Karpas-422 (cell line): ENCODE measurements around the gene AGPAT3. TPM values are rescaled to one million over a fixed set of nuclear protein-coding genes. Genes with fewer than 3 reads are reported as not detected.

Source experiments
- DNase-seq: peaks from one replicate; pipeline ENCODE4 v3.0.0-alpha.2; 2015
- H2AFZ ChIP-seq: fragments of 200-600 bp; sonication (generic); 2 replicates; pipeline ENCODE4 v1.6.1; 2014; ENCODE audit warnings: antibody characterized with exemption, low read length, mixed read lengths
- H3K27ac ChIP-seq: fragments of 200-600 bp; sonication (generic); 2 replicates; pipeline ENCODE4 v1.5.1; 2014; ENCODE audit warnings: mild to moderate bottlenecking, low read length, moderate library complexity
- H3K27me3 ChIP-seq: fragments of 200-600 bp; sonication (generic); 2 replicates; pipeline ENCODE4 v1.6.1; 2014; ENCODE audit warnings: low read length, mixed read lengths
- H3K36me3 ChIP-seq: fragments of 200-600 bp; sonication (generic); 2 replicates; pipeline ENCODE4 v1.6.1; 2014; ENCODE audit warnings: low read length, mixed read lengths; ENCODE audit not compliant: insufficient read depth
- H3K4me1 ChIP-seq: fragments of 200-600 bp; sonication (generic); 2 replicates; pipeline ENCODE4 v1.6.1; 2014; ENCODE audit warnings: mild to moderate bottlenecking, low read length, mixed read lengths
- H3K4me2 ChIP-seq: fragments of 200-600 bp; sonication (generic); 2 replicates; pipeline ENCODE4 v1.6.1; 2014; ENCODE audit warnings: low read length, low read depth, mild to moderate bottlenecking; ENCODE audit not compliant: poor library complexity, severe bottlenecking
- H3K4me3 ChIP-seq: fragments of 200-600 bp; sonication (generic); 2 replicates; pipeline ENCODE4 v1.5.1; 2014; ENCODE audit warnings: mild to moderate bottlenecking, antibody characterized with exemption, low read length, mixed read lengths
- H3K79me2 ChIP-seq: fragments of 200-600 bp; sonication (generic); 2 replicates; pipeline ENCODE4 v1.6.1; 2014; ENCODE audit warnings: mild to moderate bottlenecking, low read length, mixed read lengths
- H3K9ac ChIP-seq: fragments of 200-600 bp; sonication (generic); 2 replicates; pipeline ENCODE4 v1.6.0; 2014; ENCODE audit warnings: low read length
- H3K9me2 ChIP-seq: fragments of 200-600 bp; sonication (generic), shearing (Covaris generic); replicated peaks from 2 replicates; pipeline ENCODE4 v1.6.0; 2014; ENCODE audit warnings: mild to moderate bottlenecking, low read length, moderate library complexity; ENCODE audit not compliant: insufficient read depth
- H3K9me3 ChIP-seq: fragments of 300-700, 200-600 bp; sonication (generic); 2 replicates; pipeline ENCODE4 v1.6.1; 2014; ENCODE audit warnings: low read length, mixed read lengths
- H4K20me1 ChIP-seq: fragments of 200-600 bp; sonication (generic); 2 replicates; pipeline ENCODE4 v1.6.1; 2014; ENCODE audit warnings: mild to moderate bottlenecking, antibody characterized with exemption, low read length, low read depth; ENCODE audit not compliant: insufficient read depth
- total RNA-seq: library from RNA; depleted of rRNA; stranded (reverse); fragments of >200 nt; shearing (Covaris generic); gene quantifications from 2 replicates; pipeline ENCODE4 v1.2.3, GENCODE V29; 2014; ENCODE audit warnings: low replicate concordance

The AGPAT3 gene
- total RNA-seq, 1 experiment from 2014 or later: 29.0 TPM

- Histone ChIP-seq H3K27ac (no peak overlapping the region), H2AFZ (no peak overlapping the region), H3K4me2 (no peak overlapping the region), H3K27me3 (no peaks in the 10 kb centered on the region), H3K36me3 (no peaks in the 10 kb centered on the region; the same call in 1 of the 2 replicates), H3K4me1 (no peaks in the 10 kb centered on the region), H3K9me3 (no peaks in the 10 kb centered on the region), H3K4me3 (no peak overlapping the region), H4K20me1 (peaks cover 10% of the 10 kb centered on the region; the same call in 1 of the 2 replicates), H3K9ac (no peak overlapping the region), H3K79me2 (peaks cover 47% of the 10 kb centered on the region), H3K9me2 (no peaks in the 10 kb centered on the region)
- DNase-seq: no peak
Observed at GRCh38 chr21:43905726-43906455, 40.9 kb downstream of the AGPAT3 start.

- Histone ChIP-seq H3K9me3 (no peaks in the 10 kb centered on the region; the same call in 1 of the 2 replicates), H4K20me1 (peaks cover 10% of the 10 kb centered on the region; the same call in 1 of the 2 replicates), H3K9me2 (no peaks in the 10 kb centered on the region), H3K79me2 (peaks cover 42% of the 10 kb centered on the region), H3K36me3 (no peaks in the 10 kb centered on the region; the same call in 1 of the 2 replicates), H3K9ac (no peak overlapping the region), H3K4me3 (no peak overlapping the region), H3K4me1 (no peaks in the 10 kb centered on the region), H3K4me2 (no peak overlapping the region), H3K27ac (no peak overlapping the region), H3K27me3 (no peaks in the 10 kb centered on the region), H2AFZ (no peak overlapping the region)
- no peak for DNase-seq
Observed at GRCh38 chr21:43906585-43907370, 41.8 kb downstream of the AGPAT3 start.

DNA sequence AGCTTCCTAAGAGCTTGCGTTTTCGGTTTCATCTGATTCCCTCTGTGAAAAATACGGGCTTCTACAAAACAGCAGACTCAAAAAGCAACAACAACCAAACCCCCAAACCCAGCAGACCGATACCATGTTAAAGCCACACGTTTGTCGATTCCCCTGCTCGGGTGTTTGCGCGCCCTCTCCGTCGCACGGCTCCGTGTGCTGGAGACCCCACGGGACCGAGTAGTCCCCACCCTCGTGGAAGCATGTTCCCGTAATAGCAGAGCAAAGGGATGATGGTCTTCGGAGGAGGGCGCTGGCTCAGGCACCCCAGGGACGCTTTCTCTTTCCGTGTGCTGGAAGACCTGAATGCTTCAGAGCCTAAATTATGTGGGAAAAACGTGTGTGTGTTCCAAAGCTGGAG, 42.7 kb downstream of the AGPAT3 start:
- Histone ChIP-seq H3K9ac (no peak overlapping the region), H3K79me2 (peaks cover 42% of the 10 kb centered on the region), H3K4me1 (no peaks in the 10 kb centered on the region), H3K4me3 (no peak overlapping the region), H2AFZ (no peak overlapping the region), H3K27ac (no peak overlapping the region), H3K4me2 (no peak overlapping the region), H3K9me3 (peaks cover 9% of the 10 kb centered on the region), H3K9me2 (no peaks in the 10 kb centered on the region), H4K20me1 (peaks cover 7% of the 10 kb centered on the region; the same call in 1 of the 2 replicates), H3K27me3 (no peaks in the 10 kb centered on the region), H3K36me3 (peaks cover 4% of the 10 kb centered on the region; the same call in 1 of the 2 replicates)
- no peak for DNase-seq

DNA sequence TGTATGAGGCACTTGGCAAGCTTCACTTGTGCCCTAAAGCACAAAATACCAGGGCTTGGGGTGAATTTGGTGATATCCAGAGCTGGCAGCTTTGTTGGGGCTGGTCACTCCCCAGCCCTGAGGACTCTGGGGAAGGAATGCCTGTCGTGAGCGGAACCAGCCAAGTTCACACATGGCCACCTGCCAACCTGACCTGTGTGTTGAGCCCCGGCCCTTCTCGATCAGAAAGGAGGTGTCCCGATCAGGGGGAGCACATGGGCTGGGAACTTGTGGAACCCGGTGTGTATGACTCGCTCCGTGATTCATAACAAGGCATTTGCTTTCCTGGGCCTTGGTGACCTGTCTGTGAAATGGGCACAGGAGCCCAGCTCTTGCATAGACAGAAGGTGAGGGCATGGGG, 43.1 kb downstream of the AGPAT3 start:
- Histone ChIP-seq H3K9me2 (no peaks in the 10 kb centered on the region), H3K9ac (no peak overlapping the region), H2AFZ (no peak overlapping the region), H3K27me3 (no peaks in the 10 kb centered on the region), H3K4me2 (no peak overlapping the region), H4K20me1 (peaks cover 3% of the 10 kb centered on the region; the same call in 1 of the 2 replicates), H3K4me3 (no peak overlapping the region), H3K4me1 (no peaks in the 10 kb centered on the region), H3K79me2 (peaks cover 39% of the 10 kb centered on the region), H3K27ac (no peak overlapping the region), H3K36me3 (peaks cover 4% of the 10 kb centered on the region; the same call in 1 of the 2 replicates), H3K9me3 (peaks cover 11% of the 10 kb centered on the region)
- DNase-seq: no peak

DNA sequence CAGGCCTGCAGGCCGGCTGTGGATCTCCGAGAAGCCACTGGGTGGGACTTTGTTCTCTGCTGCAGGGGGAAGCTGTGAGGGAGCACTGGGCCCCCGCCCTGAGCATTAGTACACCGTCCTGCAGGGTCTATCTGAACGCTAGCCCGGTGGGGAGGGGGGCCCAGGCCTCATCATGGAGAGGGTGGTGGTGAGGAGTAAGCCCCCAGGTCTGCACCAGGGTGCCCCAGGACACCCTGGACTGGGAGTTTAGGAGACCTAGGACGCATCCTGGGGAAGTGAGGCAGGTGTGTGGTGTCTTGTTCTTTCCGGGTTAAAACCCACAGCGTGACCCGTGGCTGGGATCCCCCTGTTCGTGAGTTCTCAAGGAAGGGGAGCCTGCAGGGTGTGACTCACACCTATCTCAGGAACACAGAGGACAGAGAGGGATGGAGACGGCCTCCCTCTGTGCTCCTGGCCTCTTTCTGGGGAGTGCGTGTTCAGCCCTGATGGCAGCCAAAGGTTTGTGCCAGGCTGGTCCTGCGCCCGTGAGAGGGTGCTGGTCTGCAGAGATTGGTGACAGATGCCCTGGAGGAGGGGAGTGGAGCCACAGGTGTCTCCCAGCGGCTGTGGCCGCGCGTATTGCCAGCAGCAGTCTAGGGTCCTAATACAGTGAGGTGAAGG, 44.8 kb downstream of the AGPAT3 start:
- H3K4me2 ChIP-seq: no peak overlapping the region
- H3K27ac ChIP-seq: no peak overlapping the region
- peaks cover 38% of the 10 kb centered on the region for H3K79me2 ChIP-seq
- DNase-seq: no peak
- H3K9me2 ChIP-seq: no peaks in the 10 kb centered on the region
- H3K9me3 ChIP-seq: peaks cover 11% of the 10 kb centered on the region
- no peak overlapping the region for H3K9ac ChIP-seq
- no peak overlapping the region for H2AFZ ChIP-seq
- no peaks in the 10 kb centered on the region for H4K20me1 ChIP-seq
- no peaks in the 10 kb centered on the region for H3K27me3 ChIP-seq
- peaks cover 4% of the 10 kb centered on the region; the same call in 1 of the 2 replicates for H3K36me3 ChIP-seq
- no peak overlapping the region for H3K4me3 ChIP-seq
- no peaks in the 10 kb centered on the region for H3K4me1 ChIP-seq

GRCh38 chr21:43910460-43910859, 45.4 kb downstream of the AGPAT3 start:
- Histone ChIP-seq H3K4me2 (no peak overlapping the region), H3K9me3 (peaks cover 11% of the 10 kb centered on the region), H3K27ac (no peak overlapping the region), H3K36me3 (peaks cover 4% of the 10 kb centered on the region; the same call in 1 of the 2 replicates), H3K79me2 (peaks cover 38% of the 10 kb centered on the region), H3K9ac (no peak overlapping the region), H3K27me3 (no peaks in the 10 kb centered on the region), H3K4me3 (no peak overlapping the region), H3K4me1 (no peaks in the 10 kb centered on the region; the same call in 1 of the 2 replicates), H4K20me1 (no peaks in the 10 kb centered on the region), H2AFZ (no peak overlapping the region), H3K9me2 (no peaks in the 10 kb centered on the region)
- no peak for DNase-seq

DNA sequence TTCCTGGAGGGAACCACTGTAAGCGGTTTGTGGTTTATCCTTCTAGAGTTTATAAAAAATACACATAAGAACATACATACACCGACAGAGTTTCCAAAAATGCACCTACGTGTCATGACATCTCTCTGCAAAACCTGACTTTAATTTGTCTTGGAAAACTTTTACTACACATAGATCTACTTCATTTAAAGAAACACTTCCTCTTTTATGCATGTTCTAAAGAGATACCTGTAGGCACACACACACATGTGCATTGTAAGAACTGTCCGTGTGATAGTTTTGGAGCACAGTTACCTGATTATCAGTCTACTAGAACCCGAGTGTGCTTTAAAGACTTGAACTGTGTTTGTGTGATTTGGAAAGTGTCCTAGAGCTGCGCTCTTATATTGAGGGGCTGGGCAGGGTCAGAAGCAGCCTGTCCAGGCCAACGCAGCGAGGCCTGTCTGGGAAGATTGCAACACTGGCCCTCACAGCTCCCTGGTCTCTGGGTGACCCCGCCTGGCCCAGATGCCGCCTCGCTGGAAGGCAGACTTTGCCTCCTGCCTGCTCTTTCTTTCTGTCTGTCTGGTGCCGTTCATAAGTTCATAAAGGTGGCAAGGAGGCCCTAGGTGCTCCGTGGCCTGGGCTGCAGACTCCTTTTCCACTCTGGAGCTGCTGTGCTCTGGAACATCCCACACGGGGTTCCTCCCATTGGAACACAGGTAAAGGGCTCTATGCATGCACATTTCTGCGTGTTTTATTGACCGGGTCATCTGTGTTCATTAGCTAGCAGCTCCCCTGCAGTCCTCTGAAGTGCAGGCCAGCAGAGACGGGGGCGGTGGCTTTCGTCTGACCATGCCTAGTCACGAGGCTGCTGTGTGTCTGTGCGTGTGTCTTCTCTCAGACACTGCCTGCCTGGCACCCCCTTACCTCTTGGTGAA, 46.3 kb downstream of the AGPAT3 start:
- peaks cover 7% of the 10 kb centered on the region for H3K4me1 ChIP-seq
- H3K4me2 ChIP-seq: no peak overlapping the region
- no peak overlapping the region for H2AFZ ChIP-seq
- peaks cover 11% of the 10 kb centered on the region for H3K9me3 ChIP-seq
- no peak overlapping the region for H3K9ac ChIP-seq
- no peaks in the 10 kb centered on the region for H3K9me2 ChIP-seq
- H4K20me1 ChIP-seq: no peaks in the 10 kb centered on the region
- no peak overlapping the region for H3K4me3 ChIP-seq
- peaks cover 41% of the 10 kb centered on the region for H3K79me2 ChIP-seq
- H3K27me3 ChIP-seq: no peaks in the 10 kb centered on the region
- H3K36me3 ChIP-seq: peaks cover 4% of the 10 kb centered on the region; the same call in 1 of the 2 replicates
- DNase-seq: no peak
- no peak overlapping the region for H3K27ac ChIP-seq
